Endometrial microvascular endothelial cells (primary cell): ENCODE measurements around the gene USP20. TPM values are rescaled to one million over a fixed set of nuclear protein-coding genes. Genes with fewer than 3 reads are reported as not detected.

Experiments
- total RNA-seq: library from RNA; depleted of rRNA; stranded (reverse); fragments of >200 nt; gene quantifications from one replicate; pipeline ENCODE4 v1.2.3, GENCODE V29; 2015; ENCODE audit errors: inconsistent ontology term

Gene USP20
- total RNA-seq, 1 donor from 2014 or later, result 9.8 TPM

Other genes starting within 250 kb of the USP20 start
- not detected for gene C9orf50, start 214.4 kb upstream of the USP20 start, total RNA-seq
- gene NTMT1, start 209.3 kb upstream of the USP20 start, total RNA-seq, result 64.0 TPM
- gene ASB6, start 193.3 kb upstream of the USP20 start, total RNA-seq, result 33.6 TPM
- gene PRRX2, start 169.8 kb upstream of the USP20 start, total RNA-seq, result not detected
- not detected for gene PTGES, start 82.4 kb upstream of the USP20 start, total RNA-seq
- 27.0 TPM for gene TOR1B, start 32.3 kb upstream of the USP20 start, total RNA-seq
- 92.7 TPM for gene TOR1A, start 11.3 kb upstream of the USP20 start, total RNA-seq
- 45.3 TPM for gene C9orf78, start 183 bp upstream of the USP20 start, total RNA-seq
- 6.9 TPM for gene FNBP1, start 207.7 kb downstream of the USP20 start, total RNA-seq
- gene GPR107, start 218.4 kb downstream of the USP20 start, total RNA-seq, result 21.6 TPM